Esophagus squamous epithelium (tissue), 4 donors: ENCODE measurements around the gene NRG3.

Source experiments
- CTCF ChIP-seq, 6 experiments: fragments of 450-650 bp in 4 of 6; fragments of 200-600 bp in 2 of 6; sonication (generic) in 2 of 6; IDR thresholded peaks; one replicate each; pipeline ENCODE4 v1.5.1; 2016 to 2019; ENCODE audit warnings: antibody characterized with exemption in 6 of 6, mild to moderate bottlenecking in 4 of 6, moderate library complexity in 4 of 6
- POLR2A ChIP-seq, 4 donors: fragments of 450-650 bp; IDR thresholded peaks; one replicate each; pipeline ENCODE4 v1.6.1; 2017; ENCODE audit warnings: antibody characterized with exemption in 4 of 4, mild to moderate bottlenecking in 4 of 4, moderate library complexity in 3 of 4

GRCh38 chr10:81872206-81872862, 2.7 kb upstream of the NRG3 start:
- no peak for TF ChIP-seq CTCF (IDR thresholded peaks at IDR 0.05)
- TF ChIP-seq POLR2A (IDR thresholded peaks at IDR 0.05): no peak
